T-cell (primary cell): ENCODE data around the gene FOXA3. TPM values are rescaled to one million over a fixed set of nuclear protein-coding genes. Genes with fewer than 3 reads are reported as not detected.
A peak's percentile ranks its signal among the peaks of the same experiment; 100 is the strongest.

Source experiments
- ATAC-seq, 4 experiments: fragments of 200-7000 bp in 3 of 4; fragments of 150-1000 bp in 1 of 4; cut with Tn5 transposase; replicated peaks in 1 of 4; 1 replicate in 3 of 4; 2 replicates in 1 of 4; pipeline ENCODE4 v1.10.0; 2021; ENCODE audit warnings: moderate library complexity in 3 of 4, mild to moderate bottlenecking in 2 of 4, moderate number of reproducible peaks in 1 of 4
- CTCF ChIA-PET, 2 donors: fragments of 300-600 bp; sonication (Branson Sonifier 250); formaldehyde crosslinking; loops; one replicate each; lab custom pipeline; 2022; ENCODE audit warnings: antibody characterized with exemption in 2 of 2; lab: Charles Lee
- POLR2A ChIA-PET, 2 donors: fragments of 300-600 bp; sonication (Branson Sonifier 250); formaldehyde crosslinking; loops; one replicate each; lab custom pipeline; 2022; ENCODE audit warnings: antibody characterized with exemption in 2 of 2; lab: Charles Lee
- DNase-seq, 35 experiments: peaks; one replicate each; pipeline versions ENCODE4 v3.0.0 to v3.0.0-alpha.2; 2013 to 2023
- H3K27ac ChIP-seq: one replicate; pipeline ENCODE4 v1.5.1; 2013; ENCODE audit warnings: low read length
- H3K27me3 ChIP-seq, 2 experiments: replicated peaks in 1 of 2; 1 replicate in 1 of 2; 2 replicates in 1 of 2; pipeline versions ENCODE4 v1.6.1 to v1.7.0; 2013; ENCODE audit warnings: low read length in 1 of 2, mixed read lengths in 1 of 2; ENCODE audit not compliant: control insufficient read depth in 2 of 2, insufficient read depth in 2 of 2; ENCODE audit errors: extremely low read depth in 1 of 2
- H3K36me3 ChIP-seq, 2 donors: 1 replicate in 1 of 2; 2 replicates in 1 of 2; pipeline versions ENCODE4 v1.6.1 to v1.7.0; 2013; ENCODE audit warnings: low read length in 1 of 2; ENCODE audit not compliant: control insufficient read depth in 2 of 2, insufficient read depth in 1 of 2; ENCODE audit errors: extremely low read depth in 1 of 2
- H3K4me1 ChIP-seq, 2 experiments: 1 replicate in 1 of 2; 2 replicates in 1 of 2; pipeline versions ENCODE4 v1.6.1 to v1.7.0; 2013; ENCODE audit warnings: low read length in 2 of 2, mixed read lengths in 1 of 2; ENCODE audit not compliant: insufficient read depth in 2 of 2, control insufficient read depth in 1 of 2; ENCODE audit errors: extremely low read depth in 1 of 2
- H3K4me3 ChIP-seq, 2 donors: 1 replicate in 1 of 2; 2 replicates in 1 of 2; pipeline versions ENCODE4 v1.5.1 to v1.7.0; 2013; ENCODE audit warnings: mild to moderate bottlenecking in 2 of 2, low read length in 1 of 2, moderate library complexity in 1 of 2; ENCODE audit not compliant: control insufficient read depth in 1 of 2; ENCODE audit errors: extremely low read depth in 1 of 2
- H3K9me3 ChIP-seq: 2 replicates; pipeline ENCODE4 v1.7.0; 2013
- H3K27ac Mint-ChIP-seq, 2 donors: one replicate each; pipeline ENCODE4 v1.8.0; 2020 to 2021; ENCODE audit warnings: mild to moderate bottlenecking in 2 of 2, mixed read lengths in 2 of 2
- H3K27me3 Mint-ChIP-seq, 2 donors: one replicate each; pipeline ENCODE4 v1.8.0; 2021 to 2022; ENCODE audit warnings: mixed read lengths in 2 of 2
- H3K36me3 Mint-ChIP-seq: one replicate; pipeline ENCODE4 v1.8.0; 2021; ENCODE audit warnings: mixed read lengths
- H3K4me1 Mint-ChIP-seq, 3 donors: one replicate each; pipeline ENCODE4 v1.8.0; 2020 to 2022; ENCODE audit warnings: mixed read lengths in 3 of 3, mild to moderate bottlenecking in 1 of 3
- H3K4me3 Mint-ChIP-seq, 3 donors: one replicate each; pipeline ENCODE4 v1.8.0; 2020 to 2022; ENCODE audit warnings: mild to moderate bottlenecking in 3 of 3, mixed read lengths in 3 of 3, moderate library complexity in 3 of 3
- H3K9me3 Mint-ChIP-seq, 3 donors: one replicate each; pipeline ENCODE4 v1.8.0; 2020 to 2022; ENCODE audit warnings: mixed read lengths in 3 of 3
- WGBS: methylation state at CpG from one replicate; pipeline ENCODE4 v1.1.5; 2013; ENCODE audit warnings: missing lambda C conversion rate; ENCODE audit not compliant: insufficient coverage; 5-methylcytosine and 5-hydroxymethylcytosine counted together
- total RNA-seq, 35 experiments: library from RNA in 6 of 35; stranded (reverse) in 6 of 35; fragments of 120-200 nt in 1 of 35; gene quantifications; one replicate each; pipeline versions ENCODE4 v1.2.1 to v1.2.4 and lab custom pipeline; 2013 to 2026

FOXA3 gene
- total RNA-seq, 5 donors from 2014 or later (not counting 1 experiment from before 2014, with no cell fraction given) = 0.16 TPM; not detected in 4

- DNase-seq (peak in 3 of 35 experiments; percentile 18 to 25 (median 22)), ATAC-seq (peak; percentile 48 to 71 (median 54))
- Histone ChIP-seq H3K9me3 (no peaks in the 10 kb centered on the region), H3K36me3 (no peaks in the 10 kb centered on the region), H3K27me3 (peaks cover 0 to 50% of the 10 kb centered on the region in 2 experiments), H3K27ac (no peak overlapping the region), H3K4me1 (peaks cover 2 to 14% of the 10 kb centered on the region in 2 experiments), H3K4me3 (peak overlapping the region in 1 of 2 donors; percentile 6)
- Mint-ChIP-seq H3K27me3 (peaks cover 17 to 26% of the 10 kb centered on the region in 2 donors), H3K9me3 (no peaks in the 10 kb centered on the region), H3K4me3 (peak overlapping the region in 2 of 3 donors; percentile 37 to 53), H3K4me1 (peaks cover 8 to 19% (median 15%) of the 10 kb centered on the region in 3 donors), H3K27ac (peak overlapping the region in 1 of 2 donors; percentile 62), H3K36me3 (peaks cover 3% of the 10 kb centered on the region)
- POLR2A ChIA-PET = no interaction called here
- CTCF ChIA-PET = no interaction called here
- WGBS = 14% methylated on average over 36 of the region's 41 CpGs
Observed at GRCh38 chr19:45876411-45877197, 12.5 kb downstream of the FOXA3 start.

- Mint-ChIP-seq H3K4me1 (peaks cover 13 to 25% (median 21%) of the 10 kb centered on the region in 3 donors), H3K9me3 (no peaks in the 10 kb centered on the region), H3K4me3 (peak overlapping the region in 1 of 3 donors; percentile 17), H3K27ac (peak overlapping the region in 1 of 2 donors; percentile 16), H3K36me3 (peaks cover 3% of the 10 kb centered on the region), H3K27me3 (peaks cover 17 to 26% of the 10 kb centered on the region in 2 donors)
- no peaks in the 10 kb centered on the region for H3K36me3 ChIP-seq
- H3K27me3 ChIP-seq = peaks cover 0 to 53% of the 10 kb centered on the region in 2 experiments
- peaks cover 6 to 26% of the 10 kb centered on the region in 2 experiments for H3K4me1 ChIP-seq
- ChIA-PET CTCF (no interaction called here), POLR2A (no interaction called here)
- WGBS = 78% methylated on average over 10 of the region's 11 CpGs
- no peaks in the 10 kb centered on the region for H3K9me3 ChIP-seq
- no peak overlapping the region for H3K4me3 ChIP-seq
- no peak for DNase-seq
- no peak overlapping the region for H3K27ac ChIP-seq
- ATAC-seq = no peak
Observed at GRCh38 chr19:45878043-45878794, 14.1 kb downstream of the FOXA3 start.

GRCh38 chr19:45879055-45879454 is 14.9 kb downstream of the FOXA3 start:
- Mint-ChIP-seq H3K4me1 (peaks cover 21 to 33% (median 27%) of the 10 kb centered on the region in 3 donors), H3K9me3 (no peaks in the 10 kb centered on the region), H3K27me3 (peaks cover 17 to 26% of the 10 kb centered on the region in 2 donors), H3K4me3 (no peak overlapping the region), H3K27ac (no peak overlapping the region), H3K36me3 (peaks cover 3% of the 10 kb centered on the region)
- WGBS = no CpG with 5 or more reads among the region's 8 CpGs
- DNase-seq (no peak), ATAC-seq (no peak)
- ChIA-PET POLR2A (no interaction called here), CTCF (interaction anchor here (0.6 kb wide), 2 partner anchors 55 to 109 kb away, joined by 3 to 5 read pairs; no protein-coding TSS in a partner anchor)
- Histone ChIP-seq H3K4me1 (peaks cover 11 to 35% of the 10 kb centered on the region in 2 experiments), H3K4me3 (no peak overlapping the region), H3K9me3 (no peaks in the 10 kb centered on the region), H3K27me3 (peaks cover 0 to 53% of the 10 kb centered on the region in 2 experiments), H3K27ac (no peak overlapping the region), H3K36me3 (no peaks in the 10 kb centered on the region)

- peak overlapping the region in 1 of 2 donors; percentile 55 for H3K27ac Mint-ChIP-seq
- H3K4me3 Mint-ChIP-seq = no peak overlapping the region
- DNase-seq (no peak), ATAC-seq (no peak)
- H3K36me3 Mint-ChIP-seq = peaks cover 3% of the 10 kb centered on the region
- H3K4me1 Mint-ChIP-seq = peaks cover 25 to 37% (median 27%) of the 10 kb centered on the region in 3 donors
- Histone ChIP-seq H3K27ac (no peak overlapping the region), H3K4me3 (no peak overlapping the region), H3K27me3 (peaks cover 0 to 49% of the 10 kb centered on the region in 2 experiments), H3K36me3 (no peaks in the 10 kb centered on the region), H3K9me3 (no peaks in the 10 kb centered on the region), H3K4me1 (peaks cover 16 to 44% of the 10 kb centered on the region in 2 experiments)
- POLR2A ChIA-PET = no interaction called here
- WGBS = 80% methylated on average over 1 of the region's 2 CpGs
- H3K27me3 Mint-ChIP-seq = peaks cover 13 to 26% of the 10 kb centered on the region in 2 donors
- CTCF ChIA-PET = no interaction called here
- H3K9me3 Mint-ChIP-seq = no peaks in the 10 kb centered on the region
Observed at GRCh38 chr19:45879971-45880370, 15.8 kb downstream of the FOXA3 start.

- Mint-ChIP-seq H3K4me3 (peak overlapping the region in 1 of 3 donors; percentile 15), H3K4me1 (peaks cover 25 to 39% (median 26%) of the 10 kb centered on the region in 3 donors), H3K9me3 (no peaks in the 10 kb centered on the region), H3K27me3 (peaks cover 8 to 17% of the 10 kb centered on the region in 2 donors), H3K36me3 (no peaks in the 10 kb centered on the region), H3K27ac (no peak overlapping the region)
- no peaks in the 10 kb centered on the region for H3K36me3 ChIP-seq
- no peak overlapping the region for H3K4me3 ChIP-seq
- H3K9me3 ChIP-seq = no peaks in the 10 kb centered on the region
- peaks cover 0 to 37% of the 10 kb centered on the region in 2 experiments for H3K27me3 ChIP-seq
- no peak for DNase-seq
- POLR2A ChIA-PET = interaction anchor here in 1 of 2 donors (0.5 kb wide), 1 partner anchor 378 kb away, joined by 3 read pairs; no protein-coding TSS in a partner anchor
- ATAC-seq = no peak
- WGBS = 74% methylated on average over 6 of the region's 10 CpGs
- H3K4me1 ChIP-seq = peaks cover 17 to 47% of the 10 kb centered on the region in 2 experiments
- H3K27ac ChIP-seq = no peak overlapping the region
- CTCF ChIA-PET = interaction anchor here (0.5 to 0.8 kb wide), 4 partner anchors 13 to 1550 kb away, joined by 3 to 6 read pairs (median 4); no protein-coding TSS in a partner anchor
Observed at GRCh38 chr19:45881082-45881908, 17.2 kb downstream of the FOXA3 start.
